K562 (cell line): ENCODE data around the gene KRT8. TPM values are rescaled to one million over a fixed set of nuclear protein-coding genes. Genes with fewer than 3 reads are reported as not detected.

Experiments used
- ATAC-seq: fragments of 200-7000 bp; cut with Tn5 transposase; 3 replicates; pipeline ENCODE4 v1.9.1; 2020; ENCODE audit warnings: moderate library complexity
- BruUV-seq: library from RNA; stranded (reverse); fragments of 400-500 nt; replicated peaks from 2 replicates; lab custom pipeline; 2021; lab: Mats Ljungman, UMichigan
- CTCF ChIA-PET: fragments of 300-600 bp; formaldehyde crosslinking; extraction: SDS; loops from one replicate; lab custom pipeline; 2021; ENCODE audit warnings: low intra/inter-chr PET ratio; lab: Yijun Ruan, JAX
- POLR2A ChIA-PET: fragments of 300-600, 350-650 bp; sonication (Branson Sonifier 250); formaldehyde crosslinking; extraction: SDS; loops from one replicate; lab custom pipeline; 2021; ENCODE audit warnings: antibody characterized with exemption, inconsistent platforms; lab: Yijun Ruan, JAX
- DNase-seq, 4 experiments: peaks; one replicate each; pipeline versions ENCODE4 v3.0.0 to v3.0.0-alpha.2; 2011 to 2018; ENCODE audit warnings: low spot score in 3 of 4, mixed read lengths in 3 of 4; ENCODE audit errors: extremely low read depth in 1 of 4
- FAIRE-seq: peaks from 2 replicates; lab custom pipeline; 2011; peaks lifted over from hg19 to GRCh38; lab: Jason Lieb, UNC
- H2AFZ ChIP-seq: 2 replicates; pipeline ENCODE4 v1.6.0; 2011; ENCODE audit warnings: low read depth, low read length, control low read depth, inconsistent platforms
- H3K27ac ChIP-seq: fragments of 200-600 bp; 3 replicates; pipeline ENCODE4 v1.8.0; 2011; ENCODE audit warnings: low read depth, mild to moderate bottlenecking, control low read depth, inconsistent platforms, low read length, moderate library complexity, mixed read lengths; ENCODE audit errors: extremely low read depth
- H3K27me3 ChIP-seq, 2 experiments: fragments of 300-600 bp in 1 of 2; 2 replicates in 1 of 2; 3 replicates in 1 of 2; pipeline versions ENCODE4 v1.6.0 to v1.8.0; 2011; ENCODE audit warnings: inconsistent platforms in 2 of 2, low read length in 2 of 2, mild to moderate bottlenecking in 1 of 2, mixed read lengths in 1 of 2, moderate library complexity in 1 of 2; ENCODE audit not compliant: control insufficient read depth in 2 of 2, insufficient read depth in 2 of 2
- H3K36me3 ChIP-seq: fragments of 300-600 bp; 3 replicates; pipeline ENCODE4 v1.8.0; 2011; ENCODE audit warnings: mild to moderate bottlenecking, low read length, inconsistent platforms; ENCODE audit not compliant: control insufficient read depth, insufficient read depth
- H3K4me1 ChIP-seq, 2 experiments: fragments of 200-600 bp in 1 of 2; replicated peaks in 1 of 2; 2 replicates in 1 of 2; 3 replicates in 1 of 2; pipeline versions ENCODE4 v1.5.1 to v1.8.0; 2011; ENCODE audit warnings: inconsistent platforms in 2 of 2, low read length in 2 of 2, mild to moderate bottlenecking in 1 of 2, mixed read lengths in 1 of 2, moderate library complexity in 1 of 2; ENCODE audit not compliant: control insufficient read depth in 2 of 2, insufficient read depth in 2 of 2
- H3K4me2 ChIP-seq: 2 replicates; pipeline ENCODE4 v1.6.1; 2011; ENCODE audit warnings: low read length, control low read depth, inconsistent platforms, mixed read lengths; ENCODE audit not compliant: insufficient read depth
- H3K4me3 ChIP-seq: fragments of 200-600 bp; sonication (generic), shearing (Covaris generic); 2 replicates; pipeline ENCODE4 v1.5.1; 2016; ENCODE audit warnings: control low read depth, inconsistent platforms
- H3K79me2 ChIP-seq: fragments of 200-600 bp; 3 replicates; pipeline ENCODE4 v1.8.0; 2011; ENCODE audit warnings: low read length, inconsistent platforms; ENCODE audit not compliant: control insufficient read depth, insufficient read depth
- H3K9ac ChIP-seq, 2 experiments: 2 replicates each; pipeline versions ENCODE4 v1.6.0 to v1.6.1; 2011; ENCODE audit warnings: low read depth in 2 of 2, low read length in 2 of 2, control low read depth in 1 of 2, inconsistent platforms in 1 of 2, mild to moderate bottlenecking in 1 of 2, mixed read lengths in 1 of 2; ENCODE audit not compliant: insufficient read depth in 1 of 2
- H3K9me1 ChIP-seq: one replicate; pipeline ENCODE4 v1.6.0; 2011; ENCODE audit warnings: inconsistent platforms, mild to moderate bottlenecking, low read length, moderate library complexity; ENCODE audit not compliant: control insufficient read depth, insufficient read depth
- H3K9me3 ChIP-seq: replicated peaks from 2 replicates; pipeline ENCODE4 v1.5.1; 2011; ENCODE audit warnings: low read depth, low read length, inconsistent platforms; ENCODE audit not compliant: control insufficient read depth, insufficient read depth
- H4K20me1 ChIP-seq: replicated peaks from 2 replicates; pipeline ENCODE4 v1.6.1; 2011; ENCODE audit warnings: low read length, inconsistent platforms, mixed read lengths; ENCODE audit not compliant: control insufficient read depth, insufficient read depth
- CBFA2T2 ChIP-seq: fragments of 450-650 bp; conservative IDR thresholded peaks from 2 replicates; pipeline ENCODE4 v1.6.1; 2017; ENCODE audit warnings: mild to moderate bottlenecking
- CBFA2T3 ChIP-seq: fragments of 450-650 bp; IDR thresholded peaks from 2 replicates; pipeline ENCODE4 v1.6.1; 2017
- MECOM ChIP-seq: fragments of 250-450 bp; sonication (Bioruptor Pico); IDR thresholded peaks from 2 replicates; pipeline ENCODE4 v1.8.0; 2022; ENCODE audit warnings: inconsistent platforms
- RBM34 ChIP-seq: fragments of 200-400 bp; formaldehyde crosslinking; IDR thresholded peaks from 2 replicates; pipeline ENCODE4 v1.6.1; 2018; ENCODE audit warnings: low read length, borderline replicate concordance; ENCODE audit not compliant: insufficient read depth
- TCF3 ChIP-seq: sonication (generic); formaldehyde crosslinking; IDR thresholded peaks from 2 replicates; pipeline ENCODE4 v1.4.0; 2020; ENCODE audit warnings: mild to moderate bottlenecking, missing genetic modification reagents
- WGBS: fragments of 100-300 bp; shearing (Covaris generic); methylation state at CpG from one replicate; pipeline ENCODE4 v1.1.6; 2016; ENCODE audit warnings: low coverage, mixed read lengths; ENCODE audit not compliant: insufficient coverage; ENCODE audit errors: missing lambda C conversion rate; 5-methylcytosine and 5-hydroxymethylcytosine counted together
- in situ Hi-C: fragments of 300-500 bp; cut with MboI; formaldehyde crosslinking; loops from 4 replicates; pipeline ENCODE4 v1.15.0; 2018; ENCODE audit warnings: inconsistent platforms, mixed read lengths
- intact Hi-C: fragments of 100-400 bp; cut with micrococcal nuclease; formaldehyde crosslinking; loops from 2 replicates; pipeline ENCODE4 v1.14.2; 2022
- polyA plus RNA-seq, 8 experiments: library from polyadenylated mRNA; depleted of rRNA in 4 of 8; stranded (reverse) in 5 of 8; unstranded in 3 of 8; fragments of >200 nt; fragmentation: Nextera tagmentation in 2 of 8; fragmentation: Illumina TruSeq in 1 of 8; extraction: Ambion mirVana in 2 of 8; extraction: Trizol in 1 of 8; gene quantifications; 2 replicates each; pipeline versions ENCODE4 v1.2.1 to v1.2.3, GENCODE V29; 2011 to 2014; ENCODE audit warnings: inconsistent platforms in 1 of 8, missing spikeins in 1 of 8
- total RNA-seq, 7 experiments: library from RNA; depleted of rRNA in 6 of 7; stranded (reverse); fragments of >200 nt in 6 of 7; fragmentation: Illumina TruSeq in 2 of 7; extraction: Trizol in 2 of 7; gene quantifications; 2 replicates each; pipeline versions ENCODE4 v1.2.1 to v1.2.3, GENCODE V29; 2011 to 2021; ENCODE audit warnings: low replicate concordance in 1 of 7
- TF ChIP-seq, protein P1 (sequence below): IDR thresholded peaks from 2 replicates; pipeline ENCODE4 v1.6.1; 2014; ENCODE audit warnings: antibody characterized with exemption
- TF ChIP-seq, protein P2 (sequence below): fragments of 150-350 bp; IDR thresholded peaks from 2 replicates; pipeline ENCODE4 v1.6.1; 2014; ENCODE audit warnings: low read depth, mild to moderate bottlenecking, low read length, borderline replicate concordance

The KRT8 gene
- total and polyA plus RNA-seq, 9 of the 15 experiments (the other 6 are each of a cell fraction or from before 2014, with no cell fraction given): 41.5 to 661 (median 260) TPM

DNA sequence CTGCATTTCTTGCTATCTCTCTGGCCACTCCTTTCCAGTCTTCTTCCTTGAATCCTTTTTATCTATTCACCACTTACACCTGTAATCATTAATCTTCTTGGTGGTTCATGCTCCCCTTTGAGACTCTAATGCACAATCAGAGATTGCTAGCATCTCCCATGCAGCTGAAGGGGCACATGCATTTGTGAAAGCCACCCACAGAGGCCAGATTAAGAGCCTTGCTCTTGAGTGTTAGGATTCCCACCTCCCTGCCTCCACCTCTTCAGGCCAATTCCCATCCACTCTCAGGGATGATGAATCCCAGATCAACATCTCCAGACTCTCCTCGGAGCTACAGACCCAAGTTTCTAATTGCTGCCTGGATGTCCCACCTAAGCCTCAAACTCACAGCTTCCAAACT, 24.7 kb upstream of the KRT8 start:
- in situ Hi-C loops: no loop called here
- ChIA-PET CTCF (no interaction called here), POLR2A (interaction anchor here (0.6 to 3.3 kb wide), 4 partner anchors 12 to 740 kb away, joined by 3 to 17 read pairs (median 10); no protein-coding TSS in a partner anchor)
- FAIRE-seq (no peak), DNase-seq (no peak), ATAC-seq (no peak)
- Histone ChIP-seq H3K9me1 (no peaks in the 10 kb centered on the region), H3K27ac (no peak overlapping the region), H3K79me2 (no peaks in the 10 kb centered on the region), H3K27me3 (no peaks in the 10 kb centered on the region), H3K4me2 (no peak overlapping the region), H3K4me1 (peaks cover 26 to 45% of the 10 kb centered on the region in 2 experiments), H3K9me3 (no peaks in the 10 kb centered on the region), H4K20me1 (no peaks in the 10 kb centered on the region), H2AFZ (no peak overlapping the region), H3K9ac (no peak overlapping the region), H3K4me3 (no peak overlapping the region), H3K36me3 (no peaks in the 10 kb centered on the region)
- 35% methylated on average over 1 of the region's 1 CpG for WGBS
- TF ChIP-seq TCF3 (CRISPR knock-in tag) (peak; percentile 34; the same call in 1 of the 2 replicates), MECOM (CRISPR knock-in tag) (peak; percentile 31; the same call in 1 of the 2 replicates), RBM34 (no peak), CBFA2T3 (peak; percentile 59), CBFA2T2 (peak; percentile 36)
- TF ChIP-seq, protein P1, sequence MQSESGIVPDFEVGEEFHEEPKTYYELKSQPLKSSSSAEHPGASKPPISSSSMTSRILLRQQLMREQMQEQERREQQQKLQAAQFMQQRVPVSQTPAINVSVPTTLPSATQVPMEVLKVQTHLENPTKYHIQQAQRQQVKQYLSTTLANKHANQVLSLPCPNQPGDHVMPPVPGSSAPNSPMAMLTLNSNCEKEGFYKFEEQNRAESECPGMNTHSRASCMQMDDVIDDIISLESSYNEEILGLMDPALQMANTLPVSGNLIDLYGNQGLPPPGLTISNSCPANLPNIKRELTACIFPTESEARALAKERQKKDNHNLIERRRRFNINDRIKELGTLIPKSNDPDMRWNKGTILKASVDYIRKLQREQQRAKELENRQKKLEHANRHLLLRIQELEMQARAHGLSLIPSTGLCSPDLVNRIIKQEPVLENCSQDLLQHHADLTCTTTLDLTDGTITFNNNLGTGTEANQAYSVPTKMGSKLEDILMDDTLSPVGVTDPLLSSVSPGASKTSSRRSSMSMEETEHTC: no peak
- TF ChIP-seq, protein P2, sequence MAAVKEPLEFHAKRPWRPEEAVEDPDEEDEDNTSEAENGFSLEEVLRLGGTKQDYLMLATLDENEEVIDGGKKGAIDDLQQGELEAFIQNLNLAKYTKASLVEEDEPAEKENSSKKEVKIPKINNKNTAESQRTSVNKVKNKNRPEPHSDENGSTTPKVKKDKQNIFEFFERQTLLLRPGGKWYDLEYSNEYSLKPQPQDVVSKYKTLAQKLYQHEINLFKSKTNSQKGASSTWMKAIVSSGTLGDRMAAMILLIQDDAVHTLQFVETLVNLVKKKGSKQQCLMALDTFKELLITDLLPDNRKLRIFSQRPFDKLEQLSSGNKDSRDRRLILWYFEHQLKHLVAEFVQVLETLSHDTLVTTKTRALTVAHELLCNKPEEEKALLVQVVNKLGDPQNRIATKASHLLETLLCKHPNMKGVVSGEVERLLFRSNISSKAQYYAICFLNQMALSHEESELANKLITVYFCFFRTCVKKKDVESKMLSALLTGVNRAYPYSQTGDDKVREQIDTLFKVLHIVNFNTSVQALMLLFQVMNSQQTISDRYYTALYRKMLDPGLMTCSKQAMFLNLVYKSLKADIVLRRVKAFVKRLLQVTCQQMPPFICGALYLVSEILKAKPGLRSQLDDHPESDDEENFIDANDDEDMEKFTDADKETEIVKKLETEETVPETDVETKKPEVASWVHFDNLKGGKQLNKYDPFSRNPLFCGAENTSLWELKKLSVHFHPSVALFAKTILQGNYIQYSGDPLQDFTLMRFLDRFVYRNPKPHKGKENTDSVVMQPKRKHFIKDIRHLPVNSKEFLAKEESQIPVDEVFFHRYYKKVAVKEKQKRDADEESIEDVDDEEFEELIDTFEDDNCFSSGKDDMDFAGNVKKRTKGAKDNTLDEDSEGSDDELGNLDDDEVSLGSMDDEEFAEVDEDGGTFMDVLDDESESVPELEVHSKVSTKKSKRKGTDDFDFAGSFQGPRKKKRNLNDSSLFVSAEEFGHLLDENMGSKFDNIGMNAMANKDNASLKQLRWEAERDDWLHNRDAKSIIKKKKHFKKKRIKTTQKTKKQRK: no peak
- intact Hi-C loops: no loop called here
- BruUV-seq: no TSS peak
